Stimulated activated CD8-positive, alpha-beta memory T cell treated with anti-CD3 and anti-CD28 coated beads, Interleukin-7, amount 100 ng/mL, for 24 hours (primary cell): ENCODE measurements around the gene ARPP21.
"Not testable (repeated sequence)": the region's sequence is repeated elsewhere in the genome, so short reads cannot be mapped to it uniquely, and the experiment has no call there.

Experiments used
- DNase-seq: peaks from one replicate; pipeline ENCODE4 v3.0.0-alpha.2; 2020; ENCODE audit warnings: low read depth

The ARPP21 gene

GRCh38 chr3:35780800-35781199 lies 141.5 kb downstream of the ARPP21 start:
- DNase-seq: no peak

GRCh38 chr3:35781558-35781957 lies 142.2 kb downstream of the ARPP21 start:
- DNase-seq: no peak

GRCh38 chr3:35782355-35782754 lies 143.0 kb downstream of the ARPP21 start:
- no peak for DNase-seq

GRCh38 chr3:35784169-35784568 lies 144.8 kb downstream of the ARPP21 start:
- no peak for DNase-seq

- DNase-seq: no peak
These were observed 146.0 kb downstream of the ARPP21 start for GRCh38 chr3:35785234-35785888.

- DNase-seq: no peak
These were observed 148.6 kb downstream of the ARPP21 start for GRCh38 chr3:35787936-35788335.

- no peak for DNase-seq
These were observed 149.9 kb downstream of the ARPP21 start for GRCh38 chr3:35789042-35789831.

GRCh38 chr3:35790764-35791163 lies 151.4 kb downstream of the ARPP21 start:
- DNase-seq: no peak

GRCh38 chr3:35793667-35794066 lies 154.3 kb downstream of the ARPP21 start:
- DNase-seq: no peak

- DNase-seq: no peak
These were observed 161.7 kb downstream of the ARPP21 start for GRCh38 chr3:35800960-35801459.

GRCh38 chr3:35814531-35814930 lies 175.2 kb downstream of the ARPP21 start:
- DNase-seq: no peak

- not testable (repeated sequence) for DNase-seq
These were observed 176.5 kb downstream of the ARPP21 start for GRCh38 chr3:35815796-35816195.

GRCh38 chr3:35817216-35817615 lies 177.9 kb downstream of the ARPP21 start:
- DNase-seq: no peak

GRCh38 chr3:35832140-35832571 lies 192.8 kb downstream of the ARPP21 start:
- no peak for DNase-seq
